ENCODE measurements around the gene C11orf21.
"Not testable (repeated sequence)": the region's sequence is repeated elsewhere in the genome, so short reads cannot be mapped to it uniquely, and the experiment has no call there.

The C11orf21 gene

DNA sequence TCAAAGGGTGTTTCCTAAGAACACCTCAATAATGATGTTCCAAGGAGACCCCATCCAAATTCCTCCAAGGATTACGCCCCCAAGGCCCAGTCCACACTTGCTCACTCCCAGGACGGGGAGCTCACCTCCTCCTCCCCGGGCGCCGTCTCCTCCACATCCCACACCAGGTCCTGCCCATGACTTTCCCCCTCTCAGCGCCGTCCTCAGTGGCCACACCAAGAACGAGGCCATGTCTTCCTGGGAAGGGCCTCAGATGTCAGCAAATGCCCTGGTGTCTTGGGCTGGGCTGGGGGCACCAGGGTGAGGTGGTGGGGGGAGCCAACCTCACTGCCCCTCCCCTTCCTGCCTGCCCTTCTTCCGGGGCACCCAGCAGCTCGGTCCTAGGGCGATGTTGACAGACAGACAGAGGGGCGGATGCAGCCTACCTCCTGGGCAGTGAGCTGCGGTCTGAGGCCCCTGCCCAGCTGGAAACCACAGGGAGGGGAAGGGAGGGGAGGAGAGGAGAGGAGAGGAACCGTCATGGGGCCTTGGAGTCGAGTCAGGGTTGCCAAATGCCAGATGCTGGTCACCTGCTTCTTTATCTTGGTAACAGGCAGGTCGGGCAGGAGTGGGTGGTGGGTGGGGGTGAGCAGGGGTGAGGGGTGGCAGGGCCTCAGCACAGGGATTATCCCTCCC is at the start of gene C11orf21, which contains the start of gene TSPAN32:
TSS of gene C11orf21 (minus strand) at position 288 of the 675 bp plus-strand sequence. CDS start at position 178, 110 bp downstream.
TSS of gene TSPAN32 (plus strand) at position 383 of the 675 bp plus-strand sequence. CDS start at position 520, 137 bp downstream.
- no peak for DNase-seq (ENCODE audit: low read depth)

DNA sequence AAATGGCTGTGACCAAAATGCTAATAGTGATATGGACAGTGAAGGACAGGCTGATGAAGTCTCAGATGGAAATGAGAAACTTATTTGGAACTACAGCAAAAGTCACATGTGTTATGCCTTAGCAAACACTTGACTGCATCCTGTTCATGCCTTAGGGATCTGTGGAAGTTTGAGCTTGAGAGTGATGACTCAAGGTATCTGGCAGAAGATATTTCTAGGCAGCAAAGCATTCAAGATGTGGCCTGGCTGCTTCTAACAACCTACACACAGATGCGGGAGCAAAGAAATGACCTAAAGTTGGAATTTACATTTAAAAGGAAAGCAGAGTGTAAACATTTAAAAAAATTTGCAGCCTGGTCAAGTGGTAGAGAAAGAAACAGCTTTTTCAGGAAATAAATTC is 47.3 kb upstream of the C11orf21 start:
- no peak for DNase-seq (ENCODE audit: low read depth)

DNA sequence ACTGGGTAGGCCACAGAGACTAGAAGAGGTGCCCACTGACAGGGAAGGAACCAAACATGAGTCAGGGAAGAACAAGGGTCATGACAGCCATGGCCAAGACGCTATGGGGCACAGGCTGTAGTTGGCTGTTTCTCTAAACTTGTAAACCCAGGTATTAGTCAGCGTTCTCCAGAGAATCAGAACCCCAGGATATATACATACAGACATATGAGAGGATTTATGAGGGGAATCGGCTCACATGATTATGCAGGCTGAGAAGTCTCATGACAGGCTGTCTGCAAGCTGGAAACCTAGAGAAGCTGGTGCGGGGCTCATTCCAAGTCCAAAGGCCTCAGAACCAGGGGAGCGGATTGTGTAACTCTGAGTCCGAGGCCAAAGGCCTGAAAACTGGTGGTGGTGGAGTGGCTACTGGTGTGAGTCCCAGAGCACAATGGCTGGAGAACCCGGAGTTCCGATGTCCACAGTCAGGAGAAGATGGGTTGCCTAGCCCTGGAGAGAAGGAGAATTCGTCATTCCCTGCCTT is 45.7 kb upstream of the C11orf21 start:
- DNase-seq (ENCODE audit: low read depth), result no peak

DNA sequence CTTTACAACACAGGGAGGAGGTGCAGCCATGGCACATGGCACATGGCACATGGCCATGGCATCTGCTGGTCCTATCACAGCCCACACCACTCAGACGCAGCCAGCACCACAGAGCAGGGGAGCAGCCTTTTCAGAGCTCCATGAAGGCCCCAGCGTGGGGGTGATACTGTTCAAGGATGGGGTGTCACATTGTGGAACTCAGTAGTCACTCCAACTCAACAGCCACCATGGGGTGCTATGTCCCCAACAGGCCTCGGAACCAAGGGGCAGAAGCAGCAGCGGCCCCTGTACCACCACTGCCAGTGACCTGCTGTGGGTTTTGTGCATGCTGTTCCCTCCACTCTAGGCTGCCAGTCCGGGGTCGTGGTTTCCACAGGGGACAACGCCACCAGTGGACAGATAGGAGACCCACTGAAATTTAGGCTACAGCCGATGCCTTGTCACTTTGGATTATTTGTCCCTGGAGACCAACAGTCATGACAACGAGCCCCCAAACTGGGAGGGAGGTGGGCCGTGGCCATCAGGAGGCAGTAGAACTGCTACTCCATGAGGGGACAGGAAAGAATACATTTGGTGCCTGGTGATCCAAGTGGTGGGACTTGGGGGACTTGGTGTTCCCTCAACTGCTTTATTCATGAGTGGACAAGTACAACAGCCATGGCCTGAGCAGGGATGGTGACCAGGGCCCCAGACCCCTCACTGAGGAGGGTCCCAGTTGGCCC is 45.0 kb upstream of the C11orf21 start:
- DNase-seq (ENCODE audit: low read depth), result no peak

DNA sequence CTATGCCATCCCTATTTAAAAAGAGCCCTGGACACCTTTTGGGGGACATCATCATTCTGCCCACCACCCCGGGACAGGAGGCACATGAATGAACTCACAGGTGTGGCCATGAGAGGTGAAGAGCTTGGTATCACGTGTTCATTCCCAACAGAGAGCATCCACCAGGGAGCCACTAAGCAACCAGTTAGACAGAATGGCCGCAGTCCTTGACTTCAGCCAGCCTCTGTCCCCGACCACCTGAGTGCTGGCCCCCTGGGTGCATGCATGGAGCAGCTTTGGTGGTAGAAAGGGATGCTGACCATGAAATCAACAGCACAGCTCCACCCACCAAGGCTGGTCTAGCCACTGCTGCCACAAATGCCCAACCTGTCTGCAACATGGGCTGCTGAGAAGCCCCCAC is 44.3 kb upstream of the C11orf21 start:
- no peak for DNase-seq (ENCODE audit: low read depth)

DNA sequence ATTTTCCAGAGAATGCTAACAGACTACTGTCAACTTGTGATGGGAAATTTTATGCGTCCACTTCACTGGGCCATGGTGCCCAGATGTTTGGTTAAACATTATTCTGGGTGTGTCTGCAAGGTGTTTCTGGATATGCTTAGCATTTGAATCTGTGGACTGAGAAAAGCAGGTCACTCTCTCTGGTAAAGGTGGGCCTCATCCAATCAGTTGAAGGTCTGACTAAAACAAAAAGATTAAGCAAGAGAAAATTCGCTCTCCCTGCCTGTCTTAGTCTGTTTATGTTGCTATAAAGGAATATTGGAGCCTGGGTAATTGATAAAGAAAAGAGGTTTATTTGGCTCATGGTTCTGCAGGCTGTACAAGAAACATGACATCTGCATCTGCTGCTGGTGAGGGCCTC is 43.3 kb upstream of the C11orf21 start:
- DNase-seq (ENCODE audit: low read depth), result no peak

DNA sequence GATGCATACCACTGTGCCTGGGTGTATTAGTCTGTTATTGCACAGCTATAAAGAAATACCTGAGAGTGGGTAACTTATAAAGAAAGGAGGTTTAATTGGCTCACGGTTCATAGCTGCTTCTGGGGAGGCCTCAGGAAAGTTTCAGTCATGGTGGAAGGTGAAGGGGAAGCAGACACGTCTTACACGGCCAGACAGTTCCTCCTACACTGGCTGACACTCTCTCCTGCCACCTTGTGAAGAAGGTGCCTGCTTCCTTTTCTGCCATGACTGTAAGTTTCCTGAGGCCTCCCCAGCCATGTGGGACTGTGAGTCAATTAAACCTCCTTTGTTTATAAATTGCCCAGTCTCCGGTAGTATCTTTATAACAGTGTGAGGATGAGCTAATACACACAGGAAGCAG is 41.8 kb upstream of the C11orf21 start:
- no peak for DNase-seq (ENCODE audit: low read depth)

DNA sequence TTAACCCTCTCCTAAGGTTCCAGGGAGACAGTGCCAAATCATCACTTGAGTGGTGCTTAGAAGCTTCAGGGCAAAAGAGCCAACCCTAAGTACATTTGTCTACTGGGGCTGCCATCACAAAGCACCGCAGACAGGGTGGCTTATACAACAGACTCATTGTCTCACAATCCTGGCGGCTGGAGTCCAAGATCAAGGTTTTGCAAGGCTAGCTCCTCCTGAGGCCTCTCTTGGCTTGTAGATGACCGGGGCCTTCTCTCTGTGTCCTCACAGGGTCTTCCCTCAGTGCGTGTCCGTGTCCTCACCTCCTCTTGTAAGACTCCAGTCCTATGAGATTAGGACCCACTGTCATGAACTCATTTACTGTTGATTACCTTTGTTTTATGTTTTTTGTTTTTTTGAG is 41.3 kb upstream of the C11orf21 start:
- DNase-seq (ENCODE audit: low read depth), result no peak

DNA sequence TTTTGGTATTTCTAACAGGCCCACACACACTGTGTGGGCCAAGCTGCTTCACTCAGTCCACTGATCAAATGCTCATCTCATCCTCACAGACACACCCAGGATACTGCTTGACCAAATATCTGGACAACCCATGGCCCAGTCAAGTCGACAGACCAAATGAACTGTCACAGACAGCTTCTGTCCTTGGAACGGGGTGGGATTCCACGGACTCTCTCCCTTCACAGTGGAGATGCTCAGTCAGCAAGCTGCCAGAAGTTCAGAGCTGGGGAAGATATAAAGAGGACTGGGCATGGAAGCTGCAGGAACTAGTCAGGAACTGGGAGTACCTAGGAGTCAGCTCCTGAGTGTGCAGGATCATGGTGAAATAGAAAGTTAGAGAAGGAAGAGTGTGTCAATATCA is 40.8 kb upstream of the C11orf21 start:
- no peak for DNase-seq (ENCODE audit: low read depth)

DNA sequence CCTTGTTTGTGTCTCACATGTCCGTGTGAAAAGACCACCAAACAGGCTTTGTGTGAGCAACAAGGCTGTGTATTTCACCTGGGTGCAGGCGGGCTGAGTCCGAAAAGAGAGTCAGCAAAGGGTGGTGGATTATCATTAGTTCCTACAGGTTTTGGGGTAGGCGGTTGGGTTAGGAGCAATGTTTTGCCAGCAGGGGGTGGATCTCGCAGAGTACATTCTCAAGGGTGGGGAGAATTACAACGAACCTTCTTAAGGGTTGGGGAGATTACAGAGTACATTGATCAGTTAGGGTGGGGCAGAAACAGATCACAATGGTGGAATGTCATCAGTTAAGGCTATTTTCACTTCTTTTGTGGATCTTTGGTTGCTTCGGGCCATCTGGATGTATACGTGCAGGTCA is 37.0 kb upstream of the C11orf21 start:
- not testable (repeated sequence) for DNase-seq (ENCODE audit: low read depth)

DNA sequence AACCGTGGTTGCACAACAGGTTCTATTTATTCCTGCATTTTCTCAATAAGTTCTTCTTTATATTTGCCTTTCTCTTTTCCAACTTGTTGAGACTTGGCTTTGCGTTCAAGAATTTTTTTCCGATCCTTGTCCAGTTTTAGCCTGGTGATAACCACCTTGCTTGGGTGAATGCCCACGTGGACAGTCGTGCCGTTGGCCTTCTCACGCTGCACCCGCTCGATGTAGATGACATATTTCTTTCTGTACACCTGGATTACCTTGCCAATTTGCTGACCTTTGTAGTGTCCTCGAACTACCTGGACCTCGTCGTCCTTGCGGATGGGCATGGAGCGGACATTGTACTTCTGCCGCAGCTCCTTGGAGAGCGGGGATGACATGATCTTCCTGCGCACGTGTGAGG is 33.6 kb upstream of the C11orf21 start:
- DNase-seq (ENCODE audit: low read depth), result not testable (repeated sequence)

DNA sequence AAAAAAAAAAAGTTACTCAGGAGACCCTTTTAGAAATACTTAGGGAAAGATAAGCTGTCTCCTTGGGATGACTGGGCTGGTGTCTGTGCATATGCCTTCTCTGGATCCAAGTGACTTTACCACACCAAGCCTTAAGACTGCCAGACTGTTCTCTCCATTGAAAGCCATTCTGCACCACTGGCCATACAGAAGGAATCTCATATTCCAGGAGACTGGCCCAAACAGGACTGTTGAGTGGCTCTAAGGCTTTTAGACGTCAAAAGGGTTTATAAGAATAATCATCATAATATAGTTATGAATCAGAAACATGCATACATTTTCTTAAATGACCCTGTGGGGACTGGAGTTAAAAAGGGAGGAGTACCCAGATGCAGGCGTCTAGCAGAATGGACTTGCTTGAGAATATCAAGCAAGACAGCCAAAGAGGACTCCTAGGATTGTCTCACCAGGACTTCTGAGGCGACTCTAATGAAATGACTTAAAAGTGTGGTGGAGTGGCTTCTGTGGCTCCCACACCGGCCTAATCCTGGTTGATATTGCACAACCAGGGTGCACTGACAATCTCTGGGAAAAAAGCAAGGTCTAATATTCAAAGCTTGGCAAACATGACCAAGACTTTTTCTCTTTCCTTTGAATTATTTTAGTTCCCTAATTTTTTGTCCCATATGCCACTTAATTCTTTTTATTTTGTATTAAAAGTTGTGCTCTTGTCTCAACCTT is 31.9 kb upstream of the C11orf21 start:
- DNase-seq (ENCODE audit: low read depth), result not testable (repeated sequence)

DNA sequence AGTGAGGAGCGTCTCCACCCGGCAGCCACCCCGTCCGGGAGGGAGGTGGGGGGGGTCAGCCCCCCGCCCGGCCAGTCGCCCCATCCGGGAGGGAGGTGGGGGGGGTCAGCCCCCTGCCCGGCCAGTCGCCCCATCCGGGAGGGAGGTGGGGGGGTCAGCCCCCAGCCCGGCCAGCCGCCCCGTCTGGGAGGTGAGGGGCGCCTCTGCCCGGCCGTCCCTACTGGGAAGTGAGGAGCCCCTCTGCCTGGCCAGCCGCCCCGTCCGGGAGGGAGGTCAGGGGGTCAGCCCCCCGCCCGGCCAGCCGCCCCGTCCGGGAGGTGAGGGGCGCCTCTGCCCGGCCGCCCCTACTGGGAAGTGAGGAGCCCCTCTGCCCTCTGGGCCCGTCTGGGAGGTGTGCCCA is 30.9 kb upstream of the C11orf21 start:
- not testable (repeated sequence) for DNase-seq (ENCODE audit: low read depth)

DNA sequence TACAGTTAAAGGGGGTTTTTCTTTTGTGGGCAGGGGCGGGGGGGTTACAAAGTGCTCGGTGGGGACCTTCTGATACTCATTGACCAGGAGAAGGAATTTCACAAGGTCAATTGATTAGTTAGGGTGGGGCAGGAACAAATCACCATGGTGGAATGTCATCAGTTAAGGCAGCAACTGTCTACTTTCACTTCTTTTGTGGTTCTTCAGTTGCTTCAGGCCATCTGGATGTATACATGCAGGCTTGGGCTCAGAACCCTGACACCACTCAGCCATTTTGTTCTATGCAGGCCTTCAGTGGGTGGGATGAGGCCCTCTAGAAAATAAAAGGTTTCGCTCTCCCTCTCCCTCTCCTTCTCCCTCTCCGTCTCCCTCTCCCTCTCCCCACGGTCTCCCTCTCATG is 29.7 kb upstream of the C11orf21 start:
- no peak for DNase-seq (ENCODE audit: low read depth)

DNA sequence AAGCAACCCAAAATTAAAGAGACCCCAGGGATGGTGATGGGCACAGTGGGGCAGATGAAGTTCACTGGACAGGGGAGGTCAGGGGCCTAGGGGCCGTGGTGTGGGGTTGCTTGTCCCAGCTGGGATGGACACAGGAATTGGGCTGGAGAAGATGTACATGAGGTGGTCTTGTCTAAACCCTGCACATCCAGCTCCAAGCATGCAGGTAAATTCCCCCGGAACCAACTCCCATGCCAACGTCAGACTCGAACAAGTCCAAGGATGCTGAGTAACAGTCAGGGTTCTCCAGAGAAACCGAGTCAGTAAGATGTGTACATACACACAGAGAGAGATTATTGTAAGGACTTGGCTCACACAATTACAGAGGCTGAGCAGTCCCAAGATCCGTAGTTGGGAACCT is 29.0 kb upstream of the C11orf21 start:
- no peak for DNase-seq (ENCODE audit: low read depth)

DNA sequence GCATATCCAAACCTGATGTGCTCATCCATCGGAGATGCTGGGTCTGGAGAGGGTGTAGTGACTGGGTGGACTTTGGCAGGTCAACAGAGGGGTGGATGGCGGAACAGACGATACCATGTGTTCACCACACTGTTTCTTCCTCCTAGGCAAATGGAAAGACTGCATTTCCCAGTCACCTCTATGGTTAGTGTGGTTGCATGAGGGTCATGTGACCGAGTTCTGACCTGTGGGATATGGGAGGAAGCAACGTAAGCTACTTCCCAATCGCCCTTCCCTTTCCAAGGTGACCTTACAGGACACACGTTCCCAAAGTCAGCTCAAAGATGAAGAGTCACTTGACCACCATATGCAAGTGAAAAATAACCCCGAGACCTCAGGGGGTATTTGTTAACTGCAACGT is 27.8 kb upstream of the C11orf21 start:
- no peak for DNase-seq (ENCODE audit: low read depth)

DNA sequence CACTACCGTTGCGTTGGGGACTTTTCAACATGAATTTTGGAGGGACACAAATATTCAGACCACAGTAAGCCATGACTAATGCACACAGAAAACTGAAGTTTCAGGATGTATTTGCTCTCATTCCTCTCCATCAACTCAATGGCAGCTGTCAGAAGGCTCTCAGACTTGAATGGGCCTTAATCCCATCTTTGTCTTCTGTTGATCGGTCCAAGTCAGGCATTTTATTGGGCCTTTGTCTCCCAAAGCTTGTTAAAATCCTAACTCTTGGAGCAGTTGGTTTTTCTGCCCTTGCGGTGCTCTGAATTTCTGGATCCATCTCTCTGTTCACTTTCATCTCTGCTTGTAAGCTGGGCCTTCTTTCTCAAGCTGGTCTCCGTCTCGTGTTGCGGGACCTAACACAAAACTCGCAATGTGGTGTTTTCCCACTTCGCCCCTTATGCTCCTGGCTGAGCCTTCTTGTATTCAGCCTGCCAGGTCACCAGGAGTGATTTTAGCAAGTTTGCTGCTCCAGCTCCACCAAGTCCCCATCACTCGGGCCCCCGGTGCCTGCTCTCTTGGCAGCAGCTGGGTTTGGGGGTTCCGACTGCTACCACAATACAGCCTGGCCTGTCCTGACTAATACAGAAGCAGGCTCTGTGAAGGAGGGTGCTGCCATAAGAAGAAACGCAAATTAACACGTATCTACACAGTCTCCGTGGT is 27.1 kb upstream of the C11orf21 start:
- no peak for DNase-seq (ENCODE audit: low read depth)

DNA sequence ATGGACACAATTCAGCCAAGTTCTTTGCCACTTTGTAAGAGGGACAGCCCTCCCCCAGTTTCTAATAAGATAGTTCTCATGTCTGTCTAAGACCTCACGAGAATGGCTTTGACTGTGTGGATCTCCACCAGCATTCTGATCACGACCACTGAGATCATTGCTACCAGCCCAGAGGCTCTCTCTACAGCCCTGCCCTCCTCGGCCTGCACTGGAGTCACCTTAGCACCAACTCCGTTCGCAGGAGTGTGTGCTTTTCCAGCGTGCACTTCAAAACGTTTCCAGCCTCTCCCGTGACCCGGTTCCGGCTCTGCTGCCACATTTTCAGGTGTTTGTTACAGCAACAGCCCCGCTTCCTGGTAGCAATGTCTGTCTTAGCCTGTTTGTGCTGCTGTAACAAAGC is 26.3 kb upstream of the C11orf21 start:
- DNase-seq (ENCODE audit: low read depth), result no peak

DNA sequence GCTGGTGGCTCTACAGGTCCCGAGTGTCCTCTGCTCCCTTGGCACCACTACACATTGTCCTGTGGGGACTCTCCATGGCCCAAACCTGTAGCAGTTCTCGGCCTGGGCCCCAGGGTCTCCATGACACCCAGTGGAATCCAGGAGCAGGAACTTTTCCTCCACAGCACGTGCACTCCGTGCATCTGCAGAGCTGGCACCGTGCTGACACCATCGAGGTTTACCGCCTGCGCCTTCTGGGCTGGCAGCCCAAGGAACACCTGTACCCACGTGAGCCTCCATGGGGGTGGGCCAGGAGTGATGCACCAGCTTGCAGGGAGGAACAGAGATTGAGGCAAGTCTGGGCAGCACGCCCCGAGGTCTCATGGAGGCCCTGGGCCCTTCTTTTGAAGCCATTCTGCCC is 25.3 kb upstream of the C11orf21 start:
- no peak for DNase-seq (ENCODE audit: low read depth)

DNA sequence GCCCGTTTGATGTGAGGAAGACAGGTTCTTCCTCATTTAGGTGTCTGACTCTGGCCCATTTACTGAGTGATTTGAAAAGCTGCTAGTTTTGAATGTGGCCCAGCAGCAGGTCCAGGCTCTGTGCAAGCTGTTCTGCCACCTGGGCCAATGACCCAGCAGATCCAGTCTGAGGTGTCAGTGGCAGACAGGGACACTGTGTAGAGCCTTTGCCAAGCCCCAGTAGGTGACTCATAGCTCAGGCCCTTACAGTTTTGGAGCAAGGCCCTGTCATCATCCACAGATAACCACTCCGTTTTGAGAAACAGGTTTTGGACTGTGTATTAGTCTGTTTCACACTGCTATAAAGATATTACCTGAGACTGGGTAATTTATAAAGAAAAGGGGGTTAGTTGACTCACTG is 24.0 kb upstream of the C11orf21 start:
- no peak for DNase-seq (ENCODE audit: low read depth)

DNA sequence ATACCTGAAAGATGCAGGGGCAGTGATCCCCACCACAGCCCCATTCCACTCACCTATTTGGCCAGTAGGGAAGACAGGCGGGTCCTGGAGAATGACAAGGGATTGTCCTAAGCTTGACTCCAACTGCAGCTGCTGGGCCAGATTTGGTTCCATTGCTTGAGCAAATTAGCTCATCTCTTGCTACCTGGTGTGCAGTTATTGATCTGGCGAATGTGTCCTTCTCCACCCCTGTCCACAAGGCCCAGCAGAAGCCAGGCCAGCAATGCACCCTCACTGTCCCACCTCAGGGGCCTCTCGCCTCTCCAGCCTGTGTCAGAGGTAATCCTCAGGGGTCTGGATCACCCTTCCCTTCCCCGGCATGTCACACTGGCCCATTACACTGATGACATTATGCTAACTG is 23.4 kb upstream of the C11orf21 start:
- DNase-seq (ENCODE audit: low read depth), result no peak

DNA sequence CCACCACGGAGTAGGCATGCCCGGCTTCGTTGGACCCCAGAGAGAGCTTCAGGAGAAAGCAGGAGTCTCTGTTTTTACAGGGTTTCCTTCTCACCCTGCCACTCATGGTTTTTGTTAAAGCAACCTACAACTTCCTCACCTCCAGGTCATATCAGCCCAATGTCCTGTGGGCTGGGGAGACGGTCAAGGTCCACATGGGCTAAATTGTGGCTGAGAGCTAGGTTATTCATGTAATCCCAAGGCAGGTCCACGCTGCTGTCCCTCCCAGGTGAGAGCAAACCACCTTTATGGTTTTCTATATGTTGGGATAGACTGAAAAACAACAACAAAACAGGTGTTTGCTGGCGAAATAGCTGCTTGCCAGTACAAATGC is 19.6 kb upstream of the C11orf21 start:
- no peak for DNase-seq (ENCODE audit: low read depth)
